GM11168 (cell line): Measurements from ENCODE around the gene PLEKHB2.
"Not testable (repeated sequence)": the region's sequence is repeated elsewhere in the genome, so short reads cannot be mapped to it uniquely, and the experiment has no call there.

Experiments
- in situ Hi-C: fragments of 300-500 bp; cut with MboI; formaldehyde crosslinking; loops from one replicate; pipeline ENCODE4 v1.12.0; 2022; ENCODE audit warnings: low sequenced_read_pairs; ENCODE audit not compliant: unreplicated experiment

Gene PLEKHB2

DNA sequence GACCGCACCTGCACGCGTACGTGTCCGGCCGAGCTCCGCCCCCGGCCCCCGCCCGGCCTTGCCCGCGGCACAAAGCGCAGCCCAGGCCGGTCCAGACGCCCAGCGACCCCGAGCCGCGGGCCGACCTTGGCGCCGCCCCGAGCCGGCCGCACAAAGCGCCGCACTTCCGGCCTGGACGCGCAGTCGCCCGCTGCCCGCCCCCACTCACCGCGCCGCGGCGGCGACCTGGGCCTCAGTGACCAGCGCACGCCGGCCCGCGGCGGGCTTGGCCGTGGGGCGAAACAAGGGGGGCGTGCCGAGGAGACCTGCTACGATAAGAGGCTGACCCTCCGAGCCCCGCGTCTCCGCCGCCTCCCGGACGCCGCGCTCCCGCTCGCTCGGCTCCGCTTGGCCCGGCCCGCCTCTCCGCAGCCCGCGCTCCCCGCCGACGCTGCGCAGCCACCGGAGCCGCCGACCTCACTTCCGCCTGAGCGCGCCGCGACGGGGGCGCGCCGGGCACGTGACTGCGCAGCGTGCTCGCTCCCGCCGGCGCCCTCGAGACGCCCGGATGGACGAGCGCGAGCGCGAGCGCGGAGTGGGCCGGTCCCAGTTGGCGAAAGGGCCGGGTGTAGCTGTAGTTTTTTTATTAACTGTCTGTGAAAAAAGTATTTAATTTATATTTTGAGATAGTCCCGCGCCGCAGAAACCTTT lies 12.0 kb upstream of the PLEKHB2 start, which contains the start of gene FAM168B:
TSS of gene FAM168B (minus strand) at position 455 of the 690 bp plus-strand sequence. CDS start 10,814 bp downstream, outside the sequence.
- in situ Hi-C loops: no loop called here

DNA sequence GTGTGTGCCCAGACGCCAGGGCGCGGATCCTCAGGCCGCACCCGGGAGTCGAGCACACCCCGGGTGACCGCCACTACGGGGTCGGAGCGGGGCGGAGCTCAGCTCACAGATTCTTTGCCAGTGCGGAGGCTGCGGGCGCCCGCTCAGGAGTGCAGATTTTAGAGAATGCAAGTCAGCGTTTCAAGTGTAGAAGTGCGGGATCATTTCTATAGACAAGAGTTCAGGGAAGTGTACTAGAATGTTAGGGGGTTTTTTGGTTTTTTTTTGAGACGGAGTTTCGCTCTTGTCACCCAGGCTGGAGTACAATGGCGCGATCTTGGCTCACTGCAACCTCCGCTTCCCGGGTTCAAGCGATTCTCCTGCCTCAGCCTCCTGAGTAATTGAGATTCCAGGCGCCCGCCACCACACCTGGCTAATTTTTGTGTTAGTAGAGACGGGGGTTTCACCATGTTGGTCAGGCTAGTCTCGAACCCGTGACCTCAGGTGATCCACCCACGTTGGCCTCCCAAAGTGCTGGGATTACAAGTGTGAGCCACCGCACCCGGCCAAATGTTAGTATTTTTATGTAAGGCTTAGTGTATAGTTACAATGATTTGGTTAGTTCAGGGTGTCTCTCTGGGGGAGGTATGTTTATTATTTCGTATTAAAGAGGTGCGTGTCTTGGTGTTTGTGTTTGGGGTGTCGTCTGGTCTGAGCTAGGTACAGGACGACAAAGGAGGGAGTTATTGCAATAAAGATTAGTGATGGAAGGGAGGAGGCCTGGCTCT lies 11.3 kb upstream of the PLEKHB2 start:
- in situ Hi-C loops: no loop called here

DNA sequence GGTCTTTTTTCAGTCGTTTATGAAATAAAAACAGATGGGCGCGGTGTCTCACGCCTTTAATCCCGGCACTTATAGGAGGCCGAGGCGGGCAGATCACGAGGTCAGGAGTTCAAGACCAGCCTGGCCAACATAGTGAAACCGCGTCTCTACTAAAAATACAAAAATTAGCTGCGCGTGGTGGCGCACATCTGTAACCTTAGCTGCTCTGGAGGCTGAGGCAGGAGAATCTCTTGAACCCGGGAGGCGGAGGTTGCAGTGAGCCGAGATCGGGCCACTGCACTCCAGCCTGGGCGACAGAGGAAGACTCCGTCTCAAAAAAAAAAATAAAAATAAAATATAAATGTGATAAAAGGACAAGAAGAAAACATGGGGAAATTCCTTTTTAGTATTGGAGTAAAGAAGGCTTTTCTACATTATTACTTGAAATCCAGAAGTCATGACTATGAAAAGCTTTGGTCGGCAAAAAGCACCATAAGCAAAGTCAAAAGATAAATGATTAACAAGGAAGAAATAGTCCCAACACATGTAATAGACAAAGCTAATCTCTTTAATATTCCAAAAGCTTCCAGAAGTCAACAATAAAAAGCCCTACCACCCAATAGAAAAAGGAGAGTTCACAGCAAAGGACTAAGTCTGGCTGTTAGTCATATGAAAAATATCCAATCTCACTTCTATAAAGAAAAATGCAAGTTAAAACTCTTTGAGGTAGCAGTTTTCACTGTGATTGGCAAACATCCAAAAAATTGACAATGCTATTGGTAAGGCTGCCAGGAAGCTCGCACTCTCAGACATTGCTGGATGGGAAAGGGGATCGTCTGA lies 10.5 kb upstream of the PLEKHB2 start:
- in situ Hi-C loops: no loop called here

DNA sequence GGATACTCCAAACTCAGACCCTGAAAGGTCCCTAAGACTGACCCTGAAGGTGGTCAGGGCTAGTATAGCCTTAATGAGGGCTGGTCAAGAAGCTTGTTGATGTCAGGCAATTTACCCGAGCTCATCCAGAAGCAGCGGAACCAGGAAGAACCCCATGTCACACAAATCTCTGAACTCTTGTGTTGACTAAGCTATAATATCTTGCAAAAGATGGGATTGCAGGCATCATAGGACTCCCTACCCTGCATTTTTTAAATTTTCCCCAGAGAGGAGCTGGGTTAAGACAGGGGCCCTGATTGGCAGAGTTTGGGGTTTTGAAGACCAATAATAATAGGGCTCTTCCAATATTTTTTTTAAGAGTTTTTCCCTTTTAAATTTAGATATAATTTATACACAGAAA lies 2.0 kb upstream of the PLEKHB2 start:
- in situ Hi-C loops: no loop called here

DNA sequence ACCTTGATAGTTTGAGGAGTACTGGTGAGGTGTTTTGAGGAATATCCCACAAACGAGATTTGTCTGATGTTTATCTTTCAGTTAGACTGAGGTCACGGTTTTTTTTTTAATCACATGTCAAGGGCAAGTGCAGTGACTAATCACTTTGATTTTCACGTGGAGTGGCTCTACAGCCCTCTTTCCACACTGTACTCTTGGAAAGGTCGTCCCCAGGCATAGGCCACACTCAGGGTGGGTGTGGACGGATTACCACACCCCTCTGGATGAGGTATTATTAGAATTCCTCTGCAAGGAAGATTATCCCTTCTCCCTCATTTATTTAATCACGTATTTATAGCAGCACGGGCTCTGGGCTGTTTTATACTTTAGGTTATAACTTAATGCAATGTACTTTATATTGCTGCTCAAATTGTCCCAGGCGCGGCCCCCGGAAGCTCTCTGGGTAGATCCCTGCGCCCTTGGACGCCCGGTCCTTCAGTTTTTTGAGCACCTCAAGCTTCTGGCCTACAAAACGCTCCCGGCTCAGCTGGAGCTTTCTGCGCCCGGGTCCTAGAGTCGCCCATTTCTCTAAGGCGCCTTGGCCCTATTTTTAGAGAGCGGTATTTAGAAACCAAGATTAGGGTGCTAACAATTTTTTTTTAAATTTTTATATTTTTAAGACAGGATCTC lies 515 bp upstream of the PLEKHB2 start:
- in situ Hi-C loops: no loop called here

DNA sequence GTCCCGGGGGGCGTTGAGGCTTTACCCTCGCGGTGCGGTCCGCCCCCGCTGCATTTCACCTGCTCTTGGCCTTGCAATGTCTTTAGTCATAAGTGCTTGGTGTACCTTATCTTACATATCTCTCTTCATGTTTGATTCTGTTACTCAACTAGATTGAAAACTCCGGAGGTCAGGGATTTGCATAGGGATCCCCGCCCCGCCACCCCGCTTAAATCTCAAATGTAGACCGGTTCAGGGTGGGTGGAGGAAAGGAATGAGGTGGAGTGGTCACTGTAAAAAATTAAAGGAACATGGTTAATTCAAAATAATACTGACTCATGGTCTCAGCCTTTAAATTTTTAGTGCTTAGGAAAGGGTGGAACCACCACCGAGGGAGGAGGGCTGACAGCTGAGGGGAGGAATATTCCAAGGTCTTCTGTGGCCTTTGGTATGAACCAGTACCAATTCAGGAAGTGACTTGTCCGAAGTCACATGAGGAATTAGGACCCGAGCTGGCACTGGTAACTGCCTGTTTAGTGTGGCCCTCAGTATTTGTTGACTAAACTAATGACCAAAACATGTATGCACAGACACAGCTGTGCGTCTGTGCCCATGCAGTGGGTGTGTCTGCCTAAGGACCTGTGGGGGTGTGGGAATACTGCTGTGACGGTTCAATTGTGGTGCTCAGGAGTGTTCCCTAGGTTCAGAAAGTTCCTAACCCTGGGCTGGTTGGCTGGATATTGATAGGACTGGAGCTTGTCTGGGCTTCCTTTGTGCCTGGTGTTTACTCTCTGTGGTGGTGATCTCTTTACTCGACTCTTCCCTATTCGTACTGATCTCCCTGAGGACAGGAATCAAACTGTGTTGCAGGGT lies 1.0 kb downstream of the PLEKHB2 start:
- in situ Hi-C loops: no loop called here

DNA sequence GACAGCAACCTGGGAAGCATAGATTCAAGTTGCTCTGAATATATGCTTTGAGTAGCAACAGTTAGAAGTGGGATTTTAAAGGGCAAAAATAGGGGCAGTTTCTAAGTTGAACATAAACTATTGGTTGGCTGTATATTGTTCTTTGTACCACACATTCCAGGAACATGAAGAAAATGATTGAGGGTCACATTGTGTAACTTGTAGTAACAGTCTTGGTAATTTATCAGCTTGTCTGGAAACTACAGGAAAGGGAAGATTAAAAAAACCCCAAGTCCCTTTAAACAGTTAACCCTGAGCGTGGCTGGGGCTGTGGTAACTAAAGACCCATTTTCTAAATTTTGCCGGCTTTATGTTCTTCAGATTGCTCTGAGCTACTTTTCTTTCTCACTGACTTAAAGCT lies 7.4 kb downstream of the PLEKHB2 start:
- in situ Hi-C loops: no loop called here

DNA sequence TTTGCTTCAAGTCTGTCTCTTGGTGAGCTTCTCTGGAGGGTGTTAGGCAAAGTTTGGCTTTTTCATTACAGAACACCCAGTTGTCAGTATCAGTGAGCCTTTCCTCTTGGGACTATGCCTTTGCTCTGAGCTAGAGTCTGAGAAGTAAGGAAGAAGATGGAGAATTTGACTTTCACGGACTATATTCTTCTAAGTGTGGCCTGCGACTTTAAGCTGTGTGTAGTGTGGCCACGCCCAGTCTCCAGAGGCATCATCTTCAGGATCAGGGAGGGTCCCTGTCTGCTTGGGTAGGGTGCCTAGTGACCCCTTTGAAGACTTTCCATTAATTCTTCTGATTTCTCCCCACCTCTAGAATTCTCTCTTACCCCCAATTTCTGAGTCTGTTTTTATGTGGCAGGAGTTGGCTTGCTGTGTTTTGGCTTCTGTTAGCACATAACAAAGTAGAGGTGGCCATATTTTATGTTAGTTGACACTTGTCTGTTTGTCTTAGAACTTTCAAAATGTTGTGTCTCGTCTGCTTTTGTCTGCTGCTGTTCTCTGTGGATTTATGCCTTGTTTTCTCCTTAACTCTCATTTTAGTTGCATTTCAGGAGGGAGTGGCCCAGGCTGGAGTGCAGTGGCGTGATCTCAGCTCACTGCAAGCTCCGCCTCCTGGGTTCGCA lies 8.6 kb downstream of the PLEKHB2 start:
- in situ Hi-C loops: no loop called here

DNA sequence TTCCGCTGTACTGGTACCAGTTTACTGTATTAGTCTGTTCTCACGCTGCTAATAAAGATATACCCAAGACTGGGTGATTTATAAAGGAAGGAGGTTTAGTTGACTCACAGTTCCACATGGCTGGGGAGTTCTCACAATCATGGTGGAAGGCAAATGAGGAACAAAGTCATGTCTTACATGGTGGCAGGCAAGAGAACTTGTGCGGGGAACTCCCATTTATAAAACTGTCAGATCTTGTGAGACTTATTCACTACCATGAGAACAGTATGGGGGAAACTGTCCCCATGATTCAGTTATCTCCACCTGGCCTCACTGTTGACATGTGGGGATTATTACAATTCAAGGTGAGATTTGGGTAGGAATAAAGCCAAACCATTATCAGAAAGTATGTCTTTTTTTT lies 9.8 kb downstream of the PLEKHB2 start:
- in situ Hi-C loops: not testable (repeated sequence)

DNA sequence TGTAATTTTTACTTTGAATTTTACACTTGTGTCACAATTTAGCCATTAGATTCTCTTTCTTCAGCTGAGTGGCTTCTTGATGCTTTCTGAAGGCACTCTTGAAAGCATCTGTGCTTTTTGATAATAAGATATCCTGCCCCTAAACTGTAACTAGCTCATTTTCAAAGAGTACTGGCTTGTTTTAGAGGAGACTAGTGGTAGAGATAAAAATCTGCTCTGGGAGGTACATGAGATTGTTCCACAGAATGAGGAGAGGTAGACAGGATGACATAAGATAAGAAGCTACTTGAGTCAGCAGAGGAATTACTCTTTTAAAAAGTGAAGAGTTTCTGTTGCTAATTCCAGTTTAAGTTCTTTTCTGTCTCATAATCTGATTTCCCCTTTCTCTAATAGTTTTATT lies 10.6 kb downstream of the PLEKHB2 start:
- in situ Hi-C loops: no loop called here

DNA sequence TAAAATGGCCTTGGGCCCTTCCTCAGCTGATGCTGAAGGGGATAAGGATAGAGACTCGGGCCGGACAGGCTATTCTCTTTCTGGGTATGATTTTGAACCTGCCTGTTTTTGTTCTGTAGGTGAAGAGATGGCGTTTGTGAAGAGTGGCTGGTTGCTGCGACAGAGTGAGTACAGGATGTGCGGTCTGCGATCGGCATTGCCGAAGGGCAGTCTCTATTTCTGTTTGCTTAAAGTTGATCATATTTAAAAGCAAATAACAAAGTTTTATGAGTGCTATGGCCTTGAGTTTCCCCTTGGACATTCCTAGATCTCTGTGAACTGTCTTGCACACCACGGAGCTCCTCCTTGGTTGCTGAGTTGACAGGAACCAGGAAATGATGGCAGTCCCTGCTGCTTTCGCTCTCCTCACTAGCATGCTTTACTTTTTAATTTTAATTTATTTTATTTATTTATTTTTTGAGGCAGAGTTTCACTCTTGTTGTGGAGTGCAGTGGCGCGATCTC lies 15.7 kb downstream of the PLEKHB2 start:
- in situ Hi-C loops: no loop called here

DNA sequence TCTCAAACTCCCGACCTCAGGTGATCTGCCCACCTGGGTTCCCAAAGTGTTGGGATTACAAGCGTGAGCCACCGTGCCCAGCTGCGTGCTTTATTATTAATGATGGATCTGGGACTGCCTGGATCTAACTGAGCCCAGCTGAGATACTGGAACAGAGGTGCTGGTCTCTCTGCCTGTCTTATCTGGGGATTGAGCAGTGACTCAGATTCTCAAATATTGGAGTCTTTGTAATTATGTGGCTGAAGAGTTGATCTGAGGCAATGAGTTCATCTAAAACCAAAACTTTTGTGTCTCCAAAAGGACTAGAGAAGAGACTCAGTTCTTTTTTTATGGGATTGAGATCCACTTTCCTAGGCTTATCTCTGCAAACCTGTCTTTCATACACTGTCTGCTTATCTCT lies 16.3 kb downstream of the PLEKHB2 start:
- in situ Hi-C loops: no loop called here

DNA sequence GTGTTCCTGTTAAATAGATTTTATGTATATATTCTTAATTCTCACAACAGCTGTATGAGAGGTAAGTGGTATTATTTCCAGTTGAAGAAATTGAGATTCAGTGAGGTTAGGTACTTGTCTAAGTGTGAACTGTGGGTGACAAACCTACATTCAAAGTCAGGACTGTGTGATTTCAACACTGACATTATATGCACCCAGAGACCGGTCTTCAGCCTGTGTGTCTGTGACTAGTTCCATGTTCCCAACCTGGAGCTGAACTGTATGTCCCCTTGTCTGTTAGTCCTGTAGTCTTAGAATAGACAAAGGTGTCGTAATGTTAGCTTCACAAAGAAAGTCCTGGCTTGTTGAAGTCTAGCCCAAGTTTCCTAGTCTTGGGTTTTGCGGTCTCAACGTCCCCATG lies 17.4 kb downstream of the PLEKHB2 start:
- in situ Hi-C loops: no loop called here

DNA sequence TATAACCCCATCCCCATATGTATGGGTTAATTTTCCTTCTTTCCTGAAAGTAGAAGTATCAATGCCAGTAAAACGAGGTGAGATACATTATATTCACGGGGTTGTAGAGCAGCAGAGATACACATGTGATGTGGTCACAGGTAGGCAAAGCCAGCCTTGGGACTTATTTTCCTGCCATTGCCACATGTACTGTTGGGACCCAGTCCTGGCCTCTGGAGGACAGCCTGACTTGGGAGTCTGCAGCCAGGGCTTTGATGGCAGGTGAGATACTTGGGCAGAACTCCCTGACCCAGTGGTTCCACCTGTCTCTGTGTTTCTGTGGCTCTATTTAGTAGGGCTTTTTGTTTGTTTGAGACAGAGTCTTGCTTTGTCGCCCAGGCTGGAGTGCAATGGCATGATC lies 18.1 kb downstream of the PLEKHB2 start:
- in situ Hi-C loops: no loop called here

DNA sequence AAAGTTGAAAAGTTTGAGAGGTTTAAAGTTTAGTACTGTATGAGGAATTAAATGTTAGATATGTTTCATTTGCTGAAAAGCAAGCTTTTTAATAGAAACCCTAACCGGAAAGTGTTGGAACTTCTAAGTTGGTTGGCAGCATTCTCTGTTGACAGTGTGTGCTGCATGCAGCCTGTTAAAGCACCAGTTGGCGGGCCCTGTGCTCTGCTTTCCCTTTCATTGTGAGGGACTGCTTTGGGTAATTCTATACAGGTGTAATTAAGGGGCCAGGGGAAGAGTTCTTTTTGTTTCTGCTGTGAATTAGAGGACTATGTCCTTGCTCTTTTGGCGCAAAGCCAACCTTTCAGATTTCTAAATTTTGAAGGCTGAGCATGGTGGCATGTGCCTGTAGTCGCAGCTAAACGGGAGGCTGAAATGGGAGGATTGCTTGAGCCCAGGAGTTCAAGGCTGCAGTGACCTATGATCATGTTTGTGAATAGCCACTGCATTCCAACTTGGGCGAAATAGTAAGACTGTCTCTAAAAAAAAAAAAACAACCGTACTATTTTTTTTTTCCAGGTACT lies 20.1 kb downstream of the PLEKHB2 start:
- in situ Hi-C loops: no loop called here

DNA sequence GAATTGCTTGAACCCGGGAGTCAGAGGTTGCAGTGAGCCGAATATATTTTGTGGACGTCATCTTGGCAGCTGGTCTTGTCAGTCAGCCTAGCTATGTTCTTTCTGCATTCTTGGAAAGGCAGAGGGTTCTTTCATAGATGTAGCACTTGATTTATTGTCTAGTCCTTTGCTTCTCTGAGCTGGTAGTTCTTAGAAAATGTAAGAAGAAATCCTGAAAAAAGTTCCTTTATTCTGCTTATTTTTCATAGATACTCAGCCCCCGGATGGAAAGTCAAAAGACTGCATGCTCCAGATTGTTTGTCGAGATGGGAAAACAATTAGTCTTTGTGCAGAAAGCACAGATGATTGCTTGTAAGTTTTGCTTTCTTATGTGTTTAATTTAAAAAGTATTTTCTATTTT lies 21.3 kb downstream of the PLEKHB2 start:
- in situ Hi-C loops: no loop called here

DNA sequence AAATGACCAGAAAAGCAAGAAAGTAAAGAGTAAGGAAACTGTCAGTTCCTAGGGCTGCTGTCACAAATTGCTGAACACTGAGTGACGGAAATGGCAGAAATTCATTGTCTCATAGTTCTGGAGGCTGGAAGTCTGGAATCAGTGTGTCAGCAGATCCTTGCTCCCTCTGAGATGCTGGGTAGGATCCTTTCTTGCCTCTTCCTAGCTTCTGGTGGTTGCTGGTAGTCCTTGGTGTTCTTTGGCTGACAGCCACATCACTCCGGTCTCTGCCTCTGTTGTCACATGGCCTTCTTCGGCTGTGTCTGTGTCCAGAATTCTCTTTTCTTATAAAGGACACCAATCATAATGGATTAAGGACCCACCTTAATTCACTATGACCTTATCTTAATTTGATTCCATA lies 21.9 kb downstream of the PLEKHB2 start:
- in situ Hi-C loops: no loop called here

DNA sequence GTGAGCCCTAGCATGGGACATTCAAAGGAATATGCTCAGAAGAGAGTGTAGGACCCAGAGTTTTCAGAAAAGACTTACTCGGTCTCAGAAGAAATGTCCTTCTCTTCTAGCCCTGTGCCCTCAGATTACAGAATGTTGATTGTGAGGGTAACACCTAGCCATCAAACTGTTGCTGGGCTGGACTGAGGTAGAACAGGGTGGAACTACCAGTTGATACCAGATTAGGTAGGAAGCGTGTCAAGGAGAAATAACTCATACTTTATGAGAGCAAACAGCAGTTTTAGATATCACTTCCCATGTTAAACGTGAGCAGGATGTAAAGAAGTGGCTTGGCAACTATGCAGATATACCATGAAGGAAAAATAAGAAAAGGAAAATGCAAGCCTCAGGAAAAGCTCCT lies 22.8 kb downstream of the PLEKHB2 start:
- in situ Hi-C loops: no loop called here

DNA sequence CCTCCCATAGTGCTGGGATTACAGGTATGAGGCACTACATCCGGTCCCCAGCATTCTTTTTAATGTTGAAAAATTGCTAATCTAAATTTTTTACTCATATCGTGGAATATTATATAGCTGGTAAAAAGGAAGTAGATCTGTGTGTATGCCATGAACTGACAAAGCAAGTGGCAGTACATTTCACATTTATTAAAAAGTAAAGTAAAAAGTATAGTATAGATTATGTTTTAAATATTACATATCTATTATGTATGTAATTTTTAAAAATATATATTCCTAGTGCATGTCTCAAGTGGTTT lies 25.1 kb downstream of the PLEKHB2 start:
- in situ Hi-C loops: no loop called here
